Measurements from ENCODE around the gene MTHFD2L.
A peak's percentile ranks its signal among the peaks of the same experiment; 100 is the strongest.

The MTHFD2L gene

GRCh38 chr4:74158466-74159142 lies 686 bp downstream of the MTHFD2L start:
- DNase-seq (ENCODE audit: low read depth) = no peak
- H3K4me3 ChIP-seq (ENCODE audit: low read depth, low read length) = peak overlapping the region; percentile 60
- no peak for TF ChIP-seq CTCF (IDR thresholded peaks at IDR 0.05; ENCODE audit: low read depth, low read length, missing control alignments)

DNA sequence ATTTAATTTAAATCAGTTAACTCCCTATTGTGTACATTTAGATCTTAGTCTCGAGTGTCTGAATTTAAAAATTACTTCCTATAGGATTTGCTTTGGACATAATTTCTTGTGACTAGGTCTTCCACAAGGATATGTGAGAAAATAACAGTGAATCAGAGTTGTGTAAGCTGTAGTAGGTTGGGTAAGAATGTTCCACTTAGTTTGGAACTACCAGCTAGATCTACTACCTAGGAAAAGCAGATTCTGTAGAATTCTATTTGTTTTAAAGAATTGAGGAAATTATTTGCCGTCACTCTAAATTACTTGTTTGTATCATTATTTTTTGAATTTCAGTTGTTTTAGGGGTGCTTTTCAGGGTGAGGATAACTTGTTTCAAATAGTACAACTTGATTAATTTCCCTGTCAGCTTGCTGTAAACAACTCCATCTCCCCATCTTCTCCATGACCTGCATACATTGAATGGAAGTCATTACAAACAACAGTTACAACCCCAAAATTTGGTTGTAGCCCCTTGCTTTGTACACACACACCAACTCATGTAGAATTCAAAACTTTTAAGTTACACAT lies 1.3 kb downstream of the MTHFD2L start:
- TF ChIP-seq CTCF (IDR thresholded peaks at IDR 0.05; ENCODE audit: low read depth, low read length, missing control alignments) = no peak
- DNase-seq (ENCODE audit: low read depth) = no peak
- H3K4me3 ChIP-seq (ENCODE audit: low read depth, low read length) = peak overlapping the region; percentile 60

DNA sequence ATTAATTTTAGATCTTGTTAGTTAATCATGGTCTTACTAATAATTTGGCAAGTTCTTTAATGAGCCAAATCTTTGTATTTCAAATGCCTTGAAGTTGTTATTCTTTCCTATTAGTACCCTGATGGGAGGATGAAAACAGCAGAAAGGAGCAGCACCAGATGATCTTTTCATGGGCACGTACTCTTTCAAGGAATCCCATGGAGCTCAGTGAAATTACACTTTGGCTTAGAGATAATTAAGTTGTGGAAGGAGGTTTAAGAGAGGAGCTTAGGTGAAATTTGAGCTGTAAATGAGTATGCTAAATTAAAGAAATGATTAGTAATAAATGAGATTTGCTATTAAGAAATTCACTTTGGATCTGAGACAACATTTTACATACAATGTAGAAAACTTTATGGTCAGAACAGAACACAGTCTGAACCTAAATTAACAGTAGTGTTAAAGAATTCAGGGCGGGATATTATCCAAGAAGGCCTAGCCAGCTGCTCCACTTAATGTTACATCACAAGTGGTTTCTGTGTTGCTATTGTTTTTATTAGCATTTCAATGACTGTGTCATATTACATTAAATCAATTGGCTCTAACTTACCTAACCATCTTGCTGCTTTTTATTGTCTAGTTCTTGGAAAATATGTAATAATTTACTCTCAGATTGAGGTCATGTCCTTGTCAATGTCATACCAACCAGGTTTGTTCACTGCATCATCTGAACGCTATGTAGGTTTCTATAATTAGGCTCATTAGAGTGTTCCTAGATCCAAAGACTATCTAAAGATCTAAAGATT lies 3.9 kb downstream of the MTHFD2L start:
- DNase-seq (ENCODE audit: low read depth) = no peak

DNA sequence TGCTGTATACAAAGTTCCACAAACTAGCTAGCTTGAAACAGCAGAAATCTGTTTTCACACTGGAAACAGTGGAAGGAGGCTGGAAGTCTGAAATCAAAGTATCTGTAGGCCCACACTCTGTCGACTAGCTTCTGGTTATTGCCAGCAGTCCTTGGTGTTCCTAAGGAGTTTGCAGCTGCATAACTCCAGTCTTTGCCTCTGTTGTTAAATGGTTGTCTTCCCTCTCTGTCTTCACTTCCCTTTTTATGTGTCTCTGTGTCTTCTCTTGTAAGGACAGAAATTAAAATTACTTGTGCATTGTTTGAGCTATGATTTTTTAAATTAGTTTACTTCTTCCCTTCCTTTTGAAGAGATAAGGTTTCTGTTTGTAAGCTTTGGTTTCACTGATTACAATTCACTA lies 8.2 kb downstream of the MTHFD2L start:
- no peak overlapping the region for H3K4me3 ChIP-seq (ENCODE audit: low read depth, low read length)
- no peak for DNase-seq (ENCODE audit: low read depth)
- no peak for TF ChIP-seq CTCF (IDR thresholded peaks at IDR 0.05; ENCODE audit: low read depth, low read length, missing control alignments)

More for the DNA sequence above, 3.9 kb downstream of the MTHFD2L start:
- H3K4me3 ChIP-seq (ENCODE audit: low read depth, low read length) = no peak overlapping the region
- TF ChIP-seq CTCF (IDR thresholded peaks at IDR 0.05; ENCODE audit: low read depth, low read length, missing control alignments) = no peak

- no peak for TF ChIP-seq CTCF (IDR thresholded peaks at IDR 0.05; ENCODE audit: low read depth, low read length, missing control alignments)
- no peak for DNase-seq (ENCODE audit: low read depth)
- H3K4me3 ChIP-seq (ENCODE audit: low read depth, low read length) = no peak overlapping the region
These were observed 8.9 kb downstream of the MTHFD2L start for GRCh38 chr4:74166818-74167217.

- TF ChIP-seq CTCF (IDR thresholded peaks at IDR 0.05; ENCODE audit: low read depth, low read length, missing control alignments) = no peak
- no peak for DNase-seq (ENCODE audit: low read depth)
- no peak overlapping the region for H3K4me3 ChIP-seq (ENCODE audit: low read depth, low read length)
These were observed 9.7 kb downstream of the MTHFD2L start for GRCh38 chr4:74167585-74167984.

Data from GM12864 (cell line).